GM18909 (cell line): ENCODE results near the gene CNGB1.
"Not testable (repeated sequence)": the region's sequence is repeated elsewhere in the genome, so short reads cannot be mapped to it uniquely, and the experiment has no call there.

Experiments used
- ATAC-seq: cut with Tn5 transposase; IDR thresholded peaks from one replicate; pipeline ENCODE4 v1.9.1; 2021; ENCODE audit warnings: mild to moderate bottlenecking; ENCODE audit not compliant: unreplicated experiment, poor library complexity

The CNGB1 gene

GRCh38 chr16:57970970-57971369 is at the start of gene CNGB1:
TSS of gene CNGB1 (minus strand) at chr16:57971128. CDS start at chr16:57967286, 3,842 bp downstream.
- ATAC-seq, result no peak

- no peak for ATAC-seq
Measured at GRCh38 chr16:58019866-58020538, 49.1 kb upstream of the CNGB1 start.

DNA sequence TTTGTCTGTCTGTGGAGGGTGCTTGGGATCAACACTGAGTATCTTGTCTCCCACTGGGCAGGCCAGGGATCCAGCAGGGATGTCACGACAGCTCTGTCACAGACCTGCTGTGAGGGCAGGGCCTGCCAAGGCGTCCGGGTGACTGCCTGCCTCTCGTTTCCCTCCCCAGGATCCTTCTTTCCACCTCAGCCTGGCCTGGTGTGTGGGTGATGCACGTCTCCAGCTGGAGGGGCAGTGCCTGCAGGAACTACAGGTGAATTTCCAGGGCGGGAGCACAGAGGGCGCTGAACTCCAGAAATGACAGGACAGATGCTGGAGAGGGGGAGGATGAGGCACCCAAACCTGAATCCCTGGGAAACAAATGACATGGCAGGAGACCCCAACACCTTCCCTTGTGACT is 47.9 kb upstream of the CNGB1 start:
- ATAC-seq, result no peak

DNA sequence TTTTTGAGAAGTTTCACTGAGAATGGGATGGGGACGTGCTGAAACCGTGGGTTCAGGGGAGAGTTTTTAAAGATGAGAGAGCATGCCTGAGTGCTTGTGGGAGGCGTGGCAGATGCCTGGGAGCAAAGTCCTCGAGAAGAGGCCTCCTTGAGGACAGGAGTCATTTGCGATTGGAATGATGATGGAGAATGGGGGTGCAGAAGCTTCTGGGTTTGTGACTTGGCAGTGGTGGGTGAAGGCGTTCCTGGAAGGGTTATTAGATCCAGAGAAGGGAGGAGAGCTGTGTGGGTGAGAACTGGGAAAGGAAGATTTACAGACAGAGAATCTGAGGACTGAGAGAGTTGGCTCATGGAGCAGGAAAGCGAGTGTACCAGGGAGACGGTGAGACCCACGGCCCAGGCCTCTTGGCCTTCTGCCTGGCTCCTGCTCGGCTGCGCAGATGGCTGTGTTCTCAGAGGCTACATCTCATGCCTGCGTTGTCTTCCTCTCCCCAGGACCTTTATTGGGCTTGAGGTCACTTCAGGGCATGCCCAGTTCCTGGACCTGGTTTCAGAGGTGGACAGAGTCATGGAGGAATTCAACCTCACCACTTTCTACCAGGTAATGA is 46.0 kb upstream of the CNGB1 start:
- ATAC-seq, result no peak

- ATAC-seq, result no peak
Measured at GRCh38 chr16:58013201-58013956, 42.5 kb upstream of the CNGB1 start.

DNA sequence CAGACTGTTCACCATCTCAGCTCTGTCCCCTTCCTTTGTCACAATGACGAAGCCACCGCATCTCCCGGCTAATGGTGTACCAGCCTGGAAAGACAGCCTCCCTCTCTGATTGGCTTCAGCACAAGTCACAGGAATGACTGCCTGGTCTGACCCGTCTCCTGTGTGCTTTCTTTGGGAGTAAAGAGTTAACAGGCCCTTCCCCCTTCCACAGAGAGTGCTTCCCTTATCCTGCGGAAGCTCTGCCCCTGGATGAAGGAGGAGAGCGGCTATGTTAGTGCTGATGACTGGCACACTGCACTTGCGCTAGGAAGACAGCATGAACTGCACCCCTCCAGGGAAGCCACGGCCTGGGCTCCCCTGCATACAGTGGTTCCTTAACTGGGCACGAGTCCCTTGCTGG is 41.6 kb upstream of the CNGB1 start:
- no peak for ATAC-seq

GRCh38 chr16:58011652-58012051 is 40.7 kb upstream of the CNGB1 start:
- no peak for ATAC-seq

DNA sequence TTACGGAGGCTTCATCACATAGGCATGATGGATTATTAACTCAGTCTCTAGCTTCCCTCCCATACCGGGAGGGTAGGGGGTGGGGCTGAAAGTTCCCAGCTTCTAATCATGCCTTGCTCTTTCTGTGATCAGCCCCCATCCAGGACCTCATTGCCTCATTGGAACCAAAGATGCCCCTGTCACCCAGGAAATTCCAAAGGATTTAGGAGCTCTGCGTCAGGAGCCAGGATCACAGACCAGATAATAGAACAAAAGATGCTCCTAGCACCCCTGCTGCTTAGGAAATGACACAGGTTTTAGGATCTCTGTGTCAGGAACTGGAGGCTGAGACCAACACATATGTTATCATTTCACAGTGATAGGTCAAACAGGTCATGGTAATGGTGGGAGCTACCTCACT is 40.0 kb upstream of the CNGB1 start:
- ATAC-seq, result no peak

DNA sequence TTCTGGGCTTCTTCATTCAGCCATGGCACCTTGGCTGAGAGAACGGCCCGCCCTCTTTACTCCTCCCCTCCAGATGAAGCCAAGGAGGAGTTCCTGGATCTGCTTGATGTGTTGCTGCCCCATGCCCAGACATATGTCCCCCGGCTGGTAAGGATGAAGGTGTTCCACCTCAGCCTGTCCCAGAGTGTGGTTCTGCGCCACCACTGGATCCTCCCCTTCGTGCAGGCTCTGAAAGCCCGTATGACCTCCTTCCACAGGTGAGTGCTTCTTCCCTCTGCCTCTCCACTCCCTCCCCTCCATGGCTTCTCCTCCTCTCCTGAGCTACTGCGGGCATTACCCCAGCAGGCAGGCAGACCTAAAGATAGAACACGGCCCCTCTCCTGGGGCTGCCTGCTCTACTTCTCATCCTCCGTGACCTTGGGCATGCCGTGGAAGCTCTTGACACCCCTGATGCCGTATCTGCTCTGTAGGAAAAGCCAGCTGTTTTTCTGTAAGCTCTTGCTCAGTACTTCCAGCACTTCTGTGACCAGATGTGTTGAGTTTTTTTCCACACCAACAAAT is 39.0 kb upstream of the CNGB1 start:
- no peak for ATAC-seq

- not testable (repeated sequence) for ATAC-seq
Measured at GRCh38 chr16:58004736-58005135, 33.8 kb upstream of the CNGB1 start.

- ATAC-seq, result no peak
Measured at GRCh38 chr16:58002936-58003335, 32.0 kb upstream of the CNGB1 start.

DNA sequence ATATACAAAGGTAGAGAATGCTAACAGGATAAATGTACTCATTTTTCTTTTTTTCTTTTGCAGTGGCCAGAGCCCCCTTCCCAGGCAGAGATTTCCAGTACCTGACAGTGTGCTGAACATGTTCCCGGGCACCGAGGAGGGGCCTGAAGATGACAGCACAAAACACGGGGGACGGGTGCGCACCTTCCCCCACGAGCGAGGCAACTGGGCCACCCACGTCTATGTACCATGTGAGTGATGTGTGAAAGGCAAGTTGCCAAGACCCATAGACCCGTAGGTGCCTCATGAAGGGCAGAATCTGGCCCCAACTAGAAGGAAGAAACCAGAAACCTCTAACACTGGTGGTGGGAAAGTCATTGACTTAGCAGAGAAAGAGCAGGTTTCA is 31.5 kb upstream of the CNGB1 start:
- no peak for ATAC-seq

GRCh38 chr16:58001781-58002415 is 31.0 kb upstream of the CNGB1 start:
- ATAC-seq, result no peak

- peak; percentile 81 for ATAC-seq
Measured at GRCh38 chr16:58000706-58001676, 30.1 kb upstream of the CNGB1 start, which contains the start of gene USB1. TSS of gene USB1 (plus strand) at chr16:58001407. CDS start at chr16:58001484, 77 bp downstream.

DNA sequence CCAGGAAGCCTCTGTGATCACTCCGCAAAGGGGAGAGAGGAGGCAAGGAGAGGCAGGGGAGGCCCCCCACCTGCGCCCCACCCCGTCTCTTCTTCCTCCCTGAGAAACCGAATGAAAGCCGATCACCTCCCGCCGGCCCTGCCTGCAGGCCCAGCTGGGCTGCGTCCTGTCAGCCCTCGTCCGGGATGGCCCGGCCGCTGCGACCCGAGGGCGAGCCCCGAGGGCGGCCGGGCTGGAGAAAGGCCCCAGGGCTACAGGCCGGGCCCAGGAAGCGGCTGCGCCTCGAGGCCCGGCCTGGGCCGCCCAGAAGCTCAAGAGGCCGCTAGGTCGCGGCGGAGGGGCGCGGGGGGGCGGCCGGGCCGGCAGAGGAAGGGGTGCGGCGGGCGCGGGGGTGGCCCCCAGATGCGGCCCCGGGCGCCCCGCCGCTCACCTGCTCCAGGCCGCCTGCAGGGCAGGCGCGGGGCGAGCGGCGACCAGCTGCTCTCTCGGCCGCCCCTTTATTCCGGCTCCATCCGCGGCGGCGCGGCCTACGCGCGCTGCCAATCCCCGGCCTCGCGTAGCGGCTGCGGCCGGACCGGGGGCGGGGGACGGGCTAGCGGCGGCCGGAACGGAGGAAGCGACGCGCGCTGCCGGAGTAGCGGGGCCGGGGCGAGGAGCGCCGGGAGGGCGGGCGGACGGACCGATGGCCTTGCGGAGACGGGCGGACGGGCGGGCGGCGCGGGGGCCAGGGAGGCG is 29.2 kb upstream of the CNGB1 start, which contains the start of gene ZNF319:
ZNF319 (minus strand) TSS at position 702 of the 735 bp plus-strand sequence. CDS start 2,407 bp downstream, outside the sequence.
- ATAC-seq, result peak; percentile 25

- no peak for ATAC-seq
Measured at GRCh38 chr16:57999366-57999970, 28.5 kb upstream of the CNGB1 start.

DNA sequence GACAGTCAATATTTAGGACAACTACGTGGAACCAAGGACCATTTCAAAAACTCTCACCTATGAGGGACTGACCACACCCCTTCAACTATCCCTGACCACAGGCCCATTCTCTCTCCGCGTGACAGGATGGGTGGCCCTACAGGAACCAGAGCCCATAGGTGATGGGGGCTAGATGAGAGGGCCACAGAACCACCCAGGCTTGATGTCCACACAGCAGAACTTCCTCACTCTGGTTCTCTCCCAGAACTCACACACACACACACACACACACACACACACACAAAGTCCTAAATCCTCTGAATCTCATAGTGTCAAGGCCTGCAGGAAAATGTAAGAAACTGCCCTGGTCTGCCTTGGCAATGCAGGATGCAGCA is 28.1 kb upstream of the CNGB1 start:
- ATAC-seq, result no peak

DNA sequence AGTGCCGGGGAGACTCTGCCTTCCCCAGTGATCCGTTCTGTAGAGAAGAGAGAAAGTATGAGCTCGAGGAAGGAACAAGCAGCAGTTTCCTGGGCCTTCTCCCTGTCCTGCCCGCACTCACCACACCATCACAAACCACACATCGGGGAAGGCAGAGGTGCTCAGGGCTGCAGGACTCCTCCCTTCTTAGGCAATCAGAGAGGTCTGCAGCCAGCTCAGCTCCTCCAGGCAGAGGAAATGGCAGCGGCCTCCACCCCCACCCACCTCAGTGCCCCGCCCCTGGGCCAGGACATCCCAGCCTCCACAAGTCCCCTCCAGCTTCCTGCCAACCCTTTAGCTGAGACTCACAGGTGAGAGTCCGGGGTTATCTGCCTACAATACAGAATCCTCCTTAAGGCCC is 27.6 kb upstream of the CNGB1 start:
- no peak for ATAC-seq
